Fibroblast of skin of left quadriceps (primary cell): ENCODE results near the gene NRP1.
"Not testable (repeated sequence)": the region's sequence is repeated elsewhere in the genome, so short reads cannot be mapped to it uniquely, and the experiment has no call there.

Experiments used
- DNase-seq, 2 experiments: peaks; one replicate each; pipeline ENCODE4 v3.0.0-alpha.2; 2013; ENCODE audit warnings: low read depth in 2 of 2

Gene NRP1

GRCh38 chr10:33334153-33334804 is at the start of gene NRP1:
Gene NRP1 (minus strand): TSS chr10:33334667. CDS start chr10:33334382, 285 bp downstream.
- DNase-seq, result no peak

- not testable (repeated sequence) for DNase-seq
Observed at GRCh38 chr10:33384201-33384600, 49.7 kb upstream of the NRP1 start.

GRCh38 chr10:33382921-33383713 is 48.6 kb upstream of the NRP1 start:
- peak; percentile 21 to 24 for DNase-seq

- no peak for DNase-seq
Observed at GRCh38 chr10:33382216-33382600, 47.7 kb upstream of the NRP1 start.

GRCh38 chr10:33381451-33382215 is 47.2 kb upstream of the NRP1 start:
- DNase-seq, result peak; percentile 97

- DNase-seq, result peak; percentile 32 to 39
Observed at GRCh38 chr10:33377658-33378025, 43.2 kb upstream of the NRP1 start.

- peak; percentile 64 to 67 for DNase-seq
Observed at GRCh38 chr10:33376976-33377657, 42.6 kb upstream of the NRP1 start.

GRCh38 chr10:33376476-33376875 is 42.0 kb upstream of the NRP1 start:
- no peak for DNase-seq

GRCh38 chr10:33373263-33373662 is 38.8 kb upstream of the NRP1 start:
- no peak for DNase-seq

- no peak for DNase-seq
Observed at GRCh38 chr10:33371234-33371633, 36.8 kb upstream of the NRP1 start.

- DNase-seq, result no peak
Observed at GRCh38 chr10:33370434-33370930, 36.0 kb upstream of the NRP1 start.

GRCh38 chr10:33368086-33368485 is 33.6 kb upstream of the NRP1 start:
- DNase-seq, result no peak

- DNase-seq, result peak; percentile 93 to 94
Observed at GRCh38 chr10:33365871-33366411, 31.5 kb upstream of the NRP1 start.

GRCh38 chr10:33365301-33365700 is 30.8 kb upstream of the NRP1 start:
- no peak for DNase-seq

- DNase-seq, result no peak
Observed at GRCh38 chr10:33363106-33363505, 28.6 kb upstream of the NRP1 start.

GRCh38 chr10:33358016-33358415 is 23.5 kb upstream of the NRP1 start:
- no peak for DNase-seq

- DNase-seq, result no peak
Observed at GRCh38 chr10:33355274-33355673, 20.8 kb upstream of the NRP1 start.

- DNase-seq, result no peak
Observed at GRCh38 chr10:33353853-33354252, 19.4 kb upstream of the NRP1 start.

GRCh38 chr10:33353334-33353733 is 18.9 kb upstream of the NRP1 start:
- no peak for DNase-seq

GRCh38 chr10:33352615-33353014 is 18.1 kb upstream of the NRP1 start:
- no peak for DNase-seq

GRCh38 chr10:33352175-33352574 is 17.7 kb upstream of the NRP1 start:
- DNase-seq, result no peak

- no peak for DNase-seq
Observed at GRCh38 chr10:33350041-33350440, 15.6 kb upstream of the NRP1 start.
